Brain microvascular endothelial cell (primary cell): ENCODE measurements around the gene LIX1.

ENCODE experiments used
- DNase-seq: peaks from one replicate; pipeline ENCODE4 v3.0.0-alpha.2; 2020
- H3K27ac ChIP-seq: fragments of 250-450 bp; sonication (Bioruptor Pico); 2 replicates; pipeline ENCODE4 v1.5.1; 2020; ENCODE audit warnings: mild to moderate bottlenecking, moderate library complexity
- H3K27me3 ChIP-seq: fragments of 250-450 bp; sonication (Bioruptor Pico); replicated peaks from 2 replicates; pipeline ENCODE4 v1.5.1; 2020; ENCODE audit warnings: mild to moderate bottlenecking
- H3K36me3 ChIP-seq: fragments of 250-450 bp; sonication (Bioruptor Pico); replicated peaks from 2 replicates; pipeline ENCODE4 v1.5.1; 2020; ENCODE audit warnings: mild to moderate bottlenecking
- H3K4me3 ChIP-seq: 2 replicates; pipeline ENCODE4 v1.5.1; 2011; ENCODE audit warnings: low read depth, mild to moderate bottlenecking, control low read depth, low read length, moderate library complexity
- CTCF ChIP-seq: IDR thresholded peaks from 2 replicates; pipeline ENCODE4 v1.5.1; 2011; ENCODE audit warnings: low read depth, mild to moderate bottlenecking, moderate library complexity, low read length, control low read depth, inconsistent platforms; ENCODE audit errors: missing control alignments
- in situ Hi-C: cut with HindIII; loops from 2 replicates; pipeline ENCODE4 v1.10.0; 2017; ENCODE audit warnings: low sequenced_read_pairs, low pct_ligation_motif_present

LIX1 gene

DNA sequence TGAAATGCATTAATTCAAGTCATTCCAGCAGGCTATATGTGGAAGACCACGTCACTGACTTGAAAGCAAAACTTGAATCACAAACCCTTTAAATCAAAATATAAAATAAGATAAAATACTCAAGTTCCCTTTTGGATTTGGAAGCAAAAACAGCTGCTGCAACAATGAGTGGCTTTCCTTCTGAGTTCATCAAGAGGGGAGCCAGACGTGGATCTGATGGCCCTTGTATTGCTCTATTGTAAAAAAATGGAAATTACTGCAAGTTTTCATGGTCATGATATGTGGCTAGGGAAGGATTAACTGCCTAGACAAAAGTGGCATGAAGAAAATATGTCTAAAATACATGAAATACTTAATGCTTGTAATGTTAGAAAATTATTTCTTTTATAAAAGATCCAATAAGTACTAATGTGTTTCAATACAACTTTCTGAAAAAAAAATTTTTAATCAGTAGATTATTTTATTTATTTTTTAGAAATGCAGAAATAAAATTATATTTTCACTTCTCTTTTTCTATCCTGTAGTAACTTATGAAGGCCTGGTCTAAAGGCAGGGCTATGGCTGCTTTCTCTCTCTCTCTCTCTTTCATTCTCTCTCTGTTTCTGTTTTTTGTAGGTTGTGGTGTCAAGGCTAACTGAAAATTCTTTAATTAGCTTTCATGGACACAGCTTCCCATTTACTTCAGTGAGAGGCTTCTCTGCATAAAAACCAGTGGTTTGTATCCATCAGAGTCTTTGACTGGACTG lies 24.0 kb downstream of the LIX1 start:
- in situ Hi-C loops, result no loop called here
- Histone ChIP-seq H3K27ac (no peak overlapping the region), H3K4me3 (no peak overlapping the region)

GRCh38 chr5:97115932-97116331 lies 26.5 kb downstream of the LIX1 start:
- Histone ChIP-seq H3K27me3 (no peaks in the 10 kb centered on the region), H3K36me3 (no peaks in the 10 kb centered on the region), H3K4me3 (no peak overlapping the region), H3K27ac (no peak overlapping the region)
- in situ Hi-C loops, result no loop called here
- no peak for DNase-seq
- TF ChIP-seq CTCF, result no peak

More for the DNA sequence above, 24.0 kb downstream of the LIX1 start:
- no peak for DNase-seq
- no peak for TF ChIP-seq CTCF
- Histone ChIP-seq H3K27me3 (no peaks in the 10 kb centered on the region), H3K36me3 (no peaks in the 10 kb centered on the region)

GRCh38 chr5:97112230-97112629 lies 30.2 kb downstream of the LIX1 start:
- Histone ChIP-seq H3K36me3 (no peaks in the 10 kb centered on the region), H3K27me3 (no peaks in the 10 kb centered on the region), H3K4me3 (no peak overlapping the region), H3K27ac (no peak overlapping the region)
- DNase-seq, result no peak
- in situ Hi-C loops, result no loop called here
- no peak for TF ChIP-seq CTCF

- H3K36me3 ChIP-seq, result no peaks in the 10 kb centered on the region
- DNase-seq, result no peak
- TF ChIP-seq CTCF, result no peak
- H3K27me3 ChIP-seq, result no peaks in the 10 kb centered on the region
- no peak overlapping the region for H3K4me3 ChIP-seq
- in situ Hi-C loops, result no loop called here
- no peak overlapping the region for H3K27ac ChIP-seq
Observed at GRCh38 chr5:97111616-97112015, 30.8 kb downstream of the LIX1 start.

- Histone ChIP-seq H3K27me3 (no peaks in the 10 kb centered on the region), H3K36me3 (no peaks in the 10 kb centered on the region), H3K27ac (no peak overlapping the region), H3K4me3 (no peak overlapping the region)
- no peak for DNase-seq
- in situ Hi-C loops, result no loop called here
- no peak for TF ChIP-seq CTCF
Observed at GRCh38 chr5:97111004-97111403, 31.4 kb downstream of the LIX1 start.

DNA sequence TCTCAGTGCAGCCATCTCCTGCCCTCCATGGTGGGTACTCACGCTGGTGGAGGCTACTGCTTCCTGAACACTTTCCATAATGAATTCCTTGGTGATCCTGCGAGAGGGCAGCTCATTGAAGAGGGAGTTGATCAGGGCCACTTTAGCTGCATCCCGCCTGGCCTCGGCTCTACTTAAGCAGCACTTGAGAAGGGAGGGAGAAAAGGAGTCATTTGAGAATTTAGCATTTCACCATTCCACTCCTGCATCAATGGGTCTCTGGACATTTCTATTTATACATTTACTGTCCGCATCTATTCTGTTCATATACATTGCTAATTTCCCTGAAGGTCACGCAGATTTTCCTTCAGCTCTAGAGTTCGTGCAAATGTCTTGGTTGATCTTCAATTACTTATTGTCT lies 35.1 kb downstream of the LIX1 start:
- Histone ChIP-seq H3K36me3 (no peaks in the 10 kb centered on the region), H3K4me3 (no peak overlapping the region), H3K27me3 (no peaks in the 10 kb centered on the region), H3K27ac (no peak overlapping the region)
- DNase-seq, result no peak
- no peak for TF ChIP-seq CTCF
- in situ Hi-C loops, result no loop called here
